ENCODE data around the gene NDUFA3.

DNA sequence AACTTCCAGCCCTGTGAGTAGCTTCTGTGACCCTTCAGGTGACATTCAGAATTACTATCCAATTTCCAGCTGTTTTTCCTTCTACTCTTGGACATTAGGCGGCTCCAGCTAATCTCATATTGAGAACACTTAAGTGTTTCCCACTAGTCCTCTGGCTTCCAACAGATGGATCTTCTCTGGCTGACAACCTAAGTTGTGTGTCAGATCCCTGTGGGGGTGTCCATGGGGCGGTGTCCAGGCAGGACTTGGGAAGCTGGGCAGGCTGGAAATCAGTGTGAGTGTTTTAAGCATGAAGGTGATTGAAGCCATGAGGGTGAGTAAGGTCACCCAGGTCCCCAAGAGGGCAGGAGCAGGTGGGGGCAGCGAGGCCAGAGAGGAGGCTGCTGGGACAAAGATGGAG lies 45.0 kb downstream of the NDUFA3 start:
- TF ChIP-seq ZFP30 (CRISPR knock-in tag; IDR thresholded peaks at IDR 0.05) = no peak
- TF ChIP-seq ZFP3 (CRISPR knock-in tag; IDR thresholded peaks at IDR 0.05) = no peak
- TF ChIP-seq RARB (CRISPR knock-in tag; IDR thresholded peaks at IDR 0.05) = no peak
- no peak for TF ChIP-seq CSDC2 (CRISPR knock-in tag; IDR thresholded peaks at IDR 0.05)
- no peak for TF ChIP-seq SNAI2 (CRISPR knock-in tag; IDR thresholded peaks at IDR 0.05)
- no peak for TF ChIP-seq OSR1 (CRISPR knock-in tag; IDR thresholded peaks at IDR 0.05)
- TF ChIP-seq TSHZ2 (CRISPR knock-in tag; IDR thresholded peaks at IDR 0.05) = no peak
- no peak for TF ChIP-seq ESRRG (CRISPR knock-in tag; IDR thresholded peaks at IDR 0.05)
- no peak for TF ChIP-seq ARNTL (CRISPR knock-in tag; IDR thresholded peaks at IDR 0.05; ENCODE audit: borderline replicate concordance, low read depth)
- TF ChIP-seq ZNF70 (CRISPR knock-in tag; IDR thresholded peaks at IDR 0.05) = no peak
- TF ChIP-seq, protein P1, sequence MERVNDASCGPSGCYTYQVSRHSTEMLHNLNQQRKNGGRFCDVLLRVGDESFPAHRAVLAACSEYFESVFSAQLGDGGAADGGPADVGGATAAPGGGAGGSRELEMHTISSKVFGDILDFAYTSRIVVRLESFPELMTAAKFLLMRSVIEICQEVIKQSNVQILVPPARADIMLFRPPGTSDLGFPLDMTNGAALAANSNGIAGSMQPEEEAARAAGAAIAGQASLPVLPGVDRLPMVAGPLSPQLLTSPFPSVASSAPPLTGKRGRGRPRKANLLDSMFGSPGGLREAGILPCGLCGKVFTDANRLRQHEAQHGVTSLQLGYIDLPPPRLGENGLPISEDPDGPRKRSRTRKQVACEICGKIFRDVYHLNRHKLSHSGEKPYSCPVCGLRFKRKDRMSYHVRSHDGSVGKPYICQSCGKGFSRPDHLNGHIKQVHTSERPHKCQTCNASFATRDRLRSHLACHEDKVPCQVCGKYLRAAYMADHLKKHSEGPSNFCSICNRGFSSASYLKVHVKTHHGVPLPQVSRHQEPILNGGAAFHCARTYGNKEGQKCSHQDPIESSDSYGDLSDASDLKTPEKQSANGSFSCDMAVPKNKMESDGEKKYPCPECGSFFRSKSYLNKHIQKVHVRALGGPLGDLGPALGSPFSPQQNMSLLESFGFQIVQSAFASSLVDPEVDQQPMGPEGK (CRISPR knock-in tag; IDR thresholded peaks at IDR 0.05; ENCODE audit: borderline replicate concordance) = no peak

Measured in SK-N-SH treated with all-trans-retinoic acid at 6 μM for 48 hours (cell line).